ENCODE measurements around the gene WIPI1. TPM values are rescaled to one million over a fixed set of nuclear protein-coding genes. Genes with fewer than 3 reads are reported as not detected.

The WIPI1 gene
- total RNA-seq, 4 donors from 2014 or later: 71.4 to 131 (median 77.2) TPM

GRCh38 chr17:68396226-68397107 is 60.8 kb downstream of the WIPI1 start:
- Histone ChIP-seq H3K27ac (no peak overlapping the region), H3K27me3 (no peaks in the 10 kb centered on the region), H3K36me3 (peaks cover 0 to 43% (median 0%) of the 10 kb centered on the region in 3 donors), H3K4me3 (no peak overlapping the region), H3K9me3 (peaks cover 0 to 12% (median 2%) of the 10 kb centered on the region in 4 donors), H3K4me1 (peaks cover 0 to 13% (median 0%) of the 10 kb centered on the region in 4 donors)
- no peak for DNase-seq (ENCODE audit: low spot score in 2 of 2)
- TF ChIP-seq EP300 (IDR thresholded peaks at IDR 0.05) (no peak), CTCF (IDR thresholded peaks at IDR 0.05) (no peak), POLR2A (IDR thresholded peaks at IDR 0.05) (no peak)
- 60 to 72% methylated on average over 10 of the region's 10 CpGs for WGBS, 2 donors

- DNase-seq (ENCODE audit: low spot score in 2 of 2): no peak
- H3K4me3 ChIP-seq: no peak overlapping the region
- H3K27ac ChIP-seq: no peak overlapping the region
- peaks cover 0 to 12% (median 2%) of the 10 kb centered on the region in 4 donors for H3K9me3 ChIP-seq
- 79 to 91% methylated on average over 12 of the region's 12 CpGs for WGBS, 2 donors
- H3K27me3 ChIP-seq: no peaks in the 10 kb centered on the region
- H3K4me1 ChIP-seq: peaks cover 0 to 12% (median 0%) of the 10 kb centered on the region in 4 donors
- no peak for TF ChIP-seq POLR2A (IDR thresholded peaks at IDR 0.05)
- TF ChIP-seq EP300 (IDR thresholded peaks at IDR 0.05): no peak
- no peak for TF ChIP-seq CTCF (IDR thresholded peaks at IDR 0.05)
- peaks cover 0 to 43% (median 0%) of the 10 kb centered on the region in 3 donors for H3K36me3 ChIP-seq
Observed at GRCh38 chr17:68394608-68395331, 62.5 kb downstream of the WIPI1 start.

- Histone ChIP-seq H3K4me3 (no peak overlapping the region), H3K27ac (peak overlapping the region in 1 of 4 donors; percentile 50)
- 72 to 83% methylated on average over 16 of the region's 16 CpGs for WGBS, 2 donors
Observed at GRCh38 chr17:68391561-68392268, 65.6 kb downstream of the WIPI1 start.

GRCh38 chr17:68390888-68391545 is 66.3 kb downstream of the WIPI1 start:
- no peak for DNase-seq (ENCODE audit: low spot score in 2 of 2)
- TF ChIP-seq EP300 (IDR thresholded peaks at IDR 0.05): no peak
- TF ChIP-seq CTCF (IDR thresholded peaks at IDR 0.05): no peak
- TF ChIP-seq POLR2A (IDR thresholded peaks at IDR 0.05): no peak
- Histone ChIP-seq H3K27ac (peak overlapping the region in 1 of 4 donors; percentile 50), H3K27me3 (no peaks in the 10 kb centered on the region), H3K9me3 (peaks cover 0 to 12% (median 2%) of the 10 kb centered on the region in 4 donors), H3K4me1 (no peaks in the 10 kb centered on the region), H3K4me3 (no peak overlapping the region), H3K36me3 (peaks cover 0 to 29% (median 0%) of the 10 kb centered on the region in 3 donors)
- 64 to 87% methylated on average over 11 of the region's 11 CpGs for WGBS, 2 donors

More at GRCh38 chr17:68391561-68392268, 65.6 kb downstream of the WIPI1 start:
- Histone ChIP-seq H3K27me3 (no peaks in the 10 kb centered on the region), H3K36me3 (peaks cover 0 to 36% (median 0%) of the 10 kb centered on the region in 3 donors), H3K9me3 (peaks cover 0 to 12% (median 2%) of the 10 kb centered on the region in 4 donors), H3K4me1 (no peaks in the 10 kb centered on the region)
- DNase-seq (ENCODE audit: low spot score in 2 of 2): no peak
- TF ChIP-seq EP300 (IDR thresholded peaks at IDR 0.05) (no peak), CTCF (IDR thresholded peaks at IDR 0.05) (no peak), POLR2A (IDR thresholded peaks at IDR 0.05) (no peak)

Measured in tibial nerve (tissue), 4 donors.